ENCODE measurements around the gene PRKAB1.

The PRKAB1 gene

GRCh38 chr12:119721306-119721705, 53.4 kb downstream of the PRKAB1 start:
- no peak for DNase-seq (ENCODE audit: low read depth)
- no peak for TF ChIP-seq CTCF (IDR thresholded peaks at IDR 0.05; ENCODE audit: control insufficient read depth, insufficient read depth, low read depth, low read length, missing control alignments)

GRCh38 chr12:119725523-119725922, 57.6 kb downstream of the PRKAB1 start:
- no peak for DNase-seq (ENCODE audit: low read depth)

More at GRCh38 chr12:119721306-119721705, 53.4 kb downstream of the PRKAB1 start:
- no peak overlapping the region for H3K4me3 ChIP-seq (ENCODE audit: control insufficient read depth, low read depth, low read length)

GRCh38 chr12:119727600-119728443, 59.9 kb downstream of the PRKAB1 start:
- no peak for DNase-seq (ENCODE audit: low read depth)
- no peak overlapping the region for H3K4me3 ChIP-seq (ENCODE audit: control insufficient read depth, low read depth, low read length)
- TF ChIP-seq CTCF (IDR thresholded peaks at IDR 0.05; ENCODE audit: control insufficient read depth, insufficient read depth, low read depth, low read length, missing control alignments): no peak

More at GRCh38 chr12:119725523-119725922, 57.6 kb downstream of the PRKAB1 start:
- no peak overlapping the region for H3K4me3 ChIP-seq (ENCODE audit: control insufficient read depth, low read depth, low read length)
- TF ChIP-seq CTCF (IDR thresholded peaks at IDR 0.05; ENCODE audit: control insufficient read depth, insufficient read depth, low read depth, low read length, missing control alignments): no peak

- TF ChIP-seq CTCF (IDR thresholded peaks at IDR 0.05; ENCODE audit: control insufficient read depth, insufficient read depth, low read depth, low read length, missing control alignments): no peak
- no peak overlapping the region for H3K4me3 ChIP-seq (ENCODE audit: control insufficient read depth, low read depth, low read length)
- DNase-seq (ENCODE audit: low read depth): no peak
Observed at GRCh38 chr12:119728444-119728745, 60.5 kb downstream of the PRKAB1 start.

- TF ChIP-seq CTCF (IDR thresholded peaks at IDR 0.05; ENCODE audit: control insufficient read depth, insufficient read depth, low read depth, low read length, missing control alignments): no peak
- no peak overlapping the region for H3K4me3 ChIP-seq (ENCODE audit: control insufficient read depth, low read depth, low read length)
- no peak for DNase-seq (ENCODE audit: low read depth)
Observed at GRCh38 chr12:119729871-119730270, 61.9 kb downstream of the PRKAB1 start.

GRCh38 chr12:119730381-119730780, 62.4 kb downstream of the PRKAB1 start:
- no peak for TF ChIP-seq CTCF (IDR thresholded peaks at IDR 0.05; ENCODE audit: control insufficient read depth, insufficient read depth, low read depth, low read length, missing control alignments)
- no peak for DNase-seq (ENCODE audit: low read depth)
- H3K4me3 ChIP-seq (ENCODE audit: control insufficient read depth, low read depth, low read length): no peak overlapping the region

Measured in AG09309 (cell line).